ENCODE data around the gene ALDH4A1. TPM values are rescaled to one million over a fixed set of nuclear protein-coding genes. Genes with fewer than 3 reads are reported as not detected.

ALDH4A1 gene
- total and polyA plus RNA-seq, 9 of the 15 experiments (the other 6 are each of a cell fraction or from before 2014, with no cell fraction given), result 0.27 to 31.4 (median 16.6) TPM

DNA sequence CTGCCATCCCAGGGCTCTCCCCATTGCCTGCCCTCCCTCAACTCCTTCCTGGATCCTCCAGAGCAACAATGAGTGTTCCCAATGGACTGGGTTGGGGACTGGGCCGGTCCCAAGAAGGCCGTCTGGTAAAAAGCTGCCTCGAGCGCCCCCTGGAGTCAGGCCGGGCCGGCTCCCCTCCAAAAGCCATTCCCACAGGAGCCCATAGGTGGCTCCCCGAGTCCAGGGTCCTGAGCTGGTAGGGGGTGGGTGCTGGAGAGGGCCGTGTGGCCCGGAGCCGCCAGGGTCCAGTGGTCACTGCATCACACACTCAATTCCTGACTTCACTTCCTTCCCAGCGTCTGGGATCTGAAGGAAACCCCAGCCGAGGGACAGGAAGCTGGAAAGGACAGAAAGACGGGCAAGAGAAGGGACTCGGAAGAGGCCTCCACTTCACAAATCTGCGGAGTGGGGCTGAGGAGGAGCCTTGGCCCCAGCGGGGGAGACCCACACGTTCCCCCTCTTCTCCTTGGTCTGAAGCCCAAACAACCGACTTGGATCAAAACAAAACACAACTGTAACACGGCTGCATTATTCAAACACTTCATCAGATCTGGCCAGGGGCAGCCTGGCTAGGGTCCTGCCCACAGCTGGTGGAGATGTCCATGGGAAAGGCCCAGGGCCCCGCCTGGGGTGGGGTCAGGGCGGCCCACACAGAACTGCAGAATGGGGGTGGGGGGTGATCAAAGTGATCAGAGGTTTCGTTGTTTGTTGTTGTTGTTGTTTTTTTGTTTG is 10.9 kb upstream of the ALDH4A1 start (continued):
- TF ChIP-seq, protein P1, sequence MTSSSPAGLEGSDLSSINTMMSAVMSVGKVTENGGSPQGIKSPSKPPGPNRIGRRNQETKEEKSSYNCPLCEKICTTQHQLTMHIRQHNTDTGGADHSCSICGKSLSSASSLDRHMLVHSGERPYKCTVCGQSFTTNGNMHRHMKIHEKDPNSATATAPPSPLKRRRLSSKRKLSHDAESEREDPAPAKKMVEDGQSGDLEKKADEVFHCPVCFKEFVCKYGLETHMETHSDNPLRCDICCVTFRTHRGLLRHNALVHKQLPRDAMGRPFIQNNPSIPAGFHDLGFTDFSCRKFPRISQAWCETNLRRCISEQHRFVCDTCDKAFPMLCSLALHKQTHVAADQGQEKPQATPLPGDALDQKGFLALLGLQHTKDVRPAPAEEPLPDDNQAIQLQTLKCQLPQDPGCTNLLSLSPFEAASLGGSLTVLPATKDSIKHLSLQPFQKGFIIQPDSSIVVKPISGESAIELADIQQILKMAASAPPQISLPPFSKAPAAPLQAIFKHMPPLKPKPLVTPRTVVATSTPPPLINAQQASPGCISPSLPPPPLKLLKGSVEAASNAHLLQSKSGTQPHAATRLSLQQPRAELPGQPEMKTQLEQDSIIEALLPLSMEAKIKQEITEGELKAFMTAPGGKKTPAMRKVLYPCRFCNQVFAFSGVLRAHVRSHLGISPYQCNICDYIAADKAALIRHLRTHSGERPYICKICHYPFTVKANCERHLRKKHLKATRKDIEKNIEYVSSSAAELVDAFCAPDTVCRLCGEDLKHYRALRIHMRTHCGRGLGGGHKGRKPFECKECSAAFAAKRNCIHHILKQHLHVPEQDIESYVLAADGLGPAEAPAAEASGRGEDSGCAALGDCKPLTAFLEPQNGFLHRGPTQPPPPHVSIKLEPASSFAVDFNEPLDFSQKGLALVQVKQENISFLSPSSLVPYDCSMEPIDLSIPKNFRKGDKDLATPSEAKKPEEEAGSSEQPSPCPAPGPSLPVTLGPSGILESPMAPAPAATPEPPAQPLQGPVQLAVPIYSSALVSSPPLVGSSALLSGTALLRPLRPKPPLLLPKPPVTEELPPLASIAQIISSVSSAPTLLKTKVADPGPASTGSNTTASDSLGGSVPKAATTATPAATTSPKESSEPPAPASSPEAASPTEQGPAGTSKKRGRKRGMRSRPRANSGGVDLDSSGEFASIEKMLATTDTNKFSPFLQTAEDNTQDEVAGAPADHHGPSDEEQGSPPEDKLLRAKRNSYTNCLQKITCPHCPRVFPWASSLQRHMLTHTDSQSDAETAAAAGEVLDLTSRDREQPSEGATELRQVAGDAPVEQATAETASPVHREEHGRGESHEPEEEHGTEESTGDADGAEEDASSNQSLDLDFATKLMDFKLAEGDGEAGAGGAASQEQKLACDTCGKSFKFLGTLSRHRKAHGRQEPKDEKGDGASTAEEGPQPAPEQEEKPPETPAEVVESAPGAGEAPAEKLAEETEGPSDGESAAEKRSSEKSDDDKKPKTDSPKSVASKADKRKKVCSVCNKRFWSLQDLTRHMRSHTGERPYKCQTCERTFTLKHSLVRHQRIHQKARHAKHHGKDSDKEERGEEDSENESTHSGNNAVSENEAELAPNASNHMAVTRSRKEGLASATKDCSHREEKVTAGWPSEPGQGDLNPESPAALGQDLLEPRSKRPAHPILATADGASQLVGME (CRISPR knock-in tag; IDR thresholded peaks at IDR 0.05), result no peak
- TF ChIP-seq DACH1 (IDR thresholded peaks at IDR 0.05; ENCODE audit: partially characterized antibody) (no peak), ZC3H11A (IDR thresholded peaks at IDR 0.05; ENCODE audit: low read depth, low read length) (no peak), RAD51 (IDR thresholded peaks at IDR 0.05; ENCODE audit: borderline replicate concordance, low read depth) (no peak), LEF1 (IDR thresholded peaks at IDR 0.05) (no peak), SIN3A (IDR thresholded peaks at IDR 0.05; ENCODE audit: borderline replicate concordance in 2 of 2, control insufficient read depth in 1 of 2, low read depth in 2 of 2, low read length in 2 of 2) (no peak), TAF15 (IDR thresholded peaks at IDR 0.05; ENCODE audit: low read depth, low read length) (no peak), CSDE1 (IDR thresholded peaks at IDR 0.05) (no peak), MYC (IDR thresholded peaks at IDR 0.05; ENCODE audit: low read depth, low read length) (no peak), MYC (CRISPR knock-in tag; IDR thresholded peaks at IDR 0.05; ENCODE audit: borderline replicate concordance, low read depth) (0 out of 2 replicates have a peak, but pooled peaks have one; percentile 26), GATAD2A (IDR thresholded peaks at IDR 0.05) (no peak), DMBX1 (CRISPR knock-in tag; IDR thresholded peaks at IDR 0.05; ENCODE audit: borderline replicate concordance) (no peak)
- TF ChIP-seq, protein P2, sequence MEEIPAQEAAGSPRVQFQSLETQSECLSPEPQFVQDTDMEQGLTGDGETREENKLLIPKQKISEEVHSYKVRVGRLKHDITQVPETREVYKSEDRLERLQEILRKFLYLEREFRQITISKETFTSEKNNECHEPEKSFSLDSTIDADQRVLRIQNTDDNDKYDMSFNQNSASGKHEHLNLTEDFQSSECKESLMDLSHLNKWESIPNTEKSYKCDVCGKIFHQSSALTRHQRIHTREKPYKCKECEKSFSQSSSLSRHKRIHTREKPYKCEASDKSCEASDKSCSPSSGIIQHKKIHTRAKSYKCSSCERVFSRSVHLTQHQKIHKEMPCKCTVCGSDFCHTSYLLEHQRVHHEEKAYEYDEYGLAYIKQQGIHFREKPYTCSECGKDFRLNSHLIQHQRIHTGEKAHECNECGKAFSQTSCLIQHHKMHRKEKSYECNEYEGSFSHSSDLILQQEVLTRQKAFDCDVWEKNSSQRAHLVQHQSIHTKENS (CRISPR knock-in tag; IDR thresholded peaks at IDR 0.05), result no peak
- TF ChIP-seq, protein P3, sequence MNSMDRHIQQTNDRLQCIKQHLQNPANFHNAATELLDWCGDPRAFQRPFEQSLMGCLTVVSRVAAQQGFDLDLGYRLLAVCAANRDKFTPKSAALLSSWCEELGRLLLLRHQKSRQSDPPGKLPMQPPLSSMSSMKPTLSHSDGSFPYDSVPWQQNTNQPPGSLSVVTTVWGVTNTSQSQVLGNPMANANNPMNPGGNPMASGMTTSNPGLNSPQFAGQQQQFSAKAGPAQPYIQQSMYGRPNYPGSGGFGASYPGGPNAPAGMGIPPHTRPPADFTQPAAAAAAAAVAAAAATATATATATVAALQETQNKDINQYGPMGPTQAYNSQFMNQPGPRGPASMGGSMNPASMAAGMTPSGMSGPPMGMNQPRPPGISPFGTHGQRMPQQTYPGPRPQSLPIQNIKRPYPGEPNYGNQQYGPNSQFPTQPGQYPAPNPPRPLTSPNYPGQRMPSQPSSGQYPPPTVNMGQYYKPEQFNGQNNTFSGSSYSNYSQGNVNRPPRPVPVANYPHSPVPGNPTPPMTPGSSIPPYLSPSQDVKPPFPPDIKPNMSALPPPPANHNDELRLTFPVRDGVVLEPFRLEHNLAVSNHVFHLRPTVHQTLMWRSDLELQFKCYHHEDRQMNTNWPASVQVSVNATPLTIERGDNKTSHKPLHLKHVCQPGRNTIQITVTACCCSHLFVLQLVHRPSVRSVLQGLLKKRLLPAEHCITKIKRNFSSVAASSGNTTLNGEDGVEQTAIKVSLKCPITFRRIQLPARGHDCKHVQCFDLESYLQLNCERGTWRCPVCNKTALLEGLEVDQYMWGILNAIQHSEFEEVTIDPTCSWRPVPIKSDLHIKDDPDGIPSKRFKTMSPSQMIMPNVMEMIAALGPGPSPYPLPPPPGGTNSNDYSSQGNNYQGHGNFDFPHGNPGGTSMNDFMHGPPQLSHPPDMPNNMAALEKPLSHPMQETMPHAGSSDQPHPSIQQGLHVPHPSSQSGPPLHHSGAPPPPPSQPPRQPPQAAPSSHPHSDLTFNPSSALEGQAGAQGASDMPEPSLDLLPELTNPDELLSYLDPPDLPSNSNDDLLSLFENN (IDR thresholded peaks at IDR 0.05; ENCODE audit: low read depth in 2 of 2, low read length in 2 of 2), result peak in 1 of 2 experiments; percentile 52; a peak in 1 of 4 replicates
- TF ChIP-seq, protein P4, sequence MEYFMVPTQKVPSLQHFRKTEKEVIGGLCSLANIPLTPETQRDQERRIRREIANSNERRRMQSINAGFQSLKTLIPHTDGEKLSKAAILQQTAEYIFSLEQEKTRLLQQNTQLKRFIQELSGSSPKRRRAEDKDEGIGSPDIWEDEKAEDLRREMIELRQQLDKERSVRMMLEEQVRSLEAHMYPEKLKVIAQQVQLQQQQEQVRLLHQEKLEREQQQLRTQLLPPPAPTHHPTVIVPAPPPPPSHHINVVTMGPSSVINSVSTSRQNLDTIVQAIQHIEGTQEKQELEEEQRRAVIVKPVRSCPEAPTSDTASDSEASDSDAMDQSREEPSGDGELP (CRISPR knock-in tag; IDR thresholded peaks at IDR 0.05; ENCODE audit: borderline replicate concordance), result peak; percentile 48; the same call in 1 of the 2 replicates
